H1 (cell line): ENCODE results near the gene RUFY2. TPM values are rescaled to one million over a fixed set of nuclear protein-coding genes. Genes with fewer than 3 reads are reported as not detected.

Experiments
- CTCF ChIA-PET: fragments of 300-600 bp; sonication (Branson Sonifier 250); formaldehyde crosslinking; loops from one replicate; lab custom pipeline; 2021; ENCODE audit not compliant: partially characterized antibody; lab: Charles Lee
- POLR2A ChIA-PET: fragments of 300-600 bp; sonication (Branson Sonifier 250); formaldehyde crosslinking; loops from one replicate; lab custom pipeline; 2021; ENCODE audit warnings: inconsistent platforms; ENCODE audit not compliant: partially characterized antibody; lab: Charles Lee
- DNase-seq, 2 experiments: peaks; one replicate each; pipeline versions ENCODE4 v3.0.0 to v3.0.0-alpha.2; 2010 to 2022; ENCODE audit warnings: low spot score in 2 of 2, low read depth in 1 of 2, mixed read lengths in 1 of 2
- FAIRE-seq: peaks from 2 replicates; lab custom pipeline; 2011; peaks lifted over from hg19 to GRCh38; lab: Jason Lieb, UNC
- H2AFZ ChIP-seq: 2 replicates; pipeline ENCODE4 v1.8.1; 2012; ENCODE audit warnings: low read length, inconsistent platforms
- H2AK5ac ChIP-seq: 2 replicates; pipeline ENCODE4 v1.6.1; 2013; ENCODE audit warnings: low read depth, low read length
- H2BK120ac ChIP-seq: replicated peaks from 2 replicates; pipeline ENCODE3; 2013; ENCODE audit warnings: low read depth, low read length, inconsistent platforms
- H2BK12ac ChIP-seq: 2 replicates; pipeline ENCODE4 v1.6.1; 2013; ENCODE audit warnings: low read depth, low read length
- H2BK15ac ChIP-seq: 2 replicates; pipeline ENCODE4 v1.6.1; 2013; ENCODE audit warnings: low read length
- H2BK20ac ChIP-seq: 2 replicates; pipeline ENCODE4 v1.6.1; 2013; ENCODE audit warnings: low read length
- H2BK5ac ChIP-seq: 2 replicates; pipeline ENCODE4 v1.6.1; 2013; ENCODE audit warnings: low read depth, low read length
- H3K14ac ChIP-seq: 2 replicates; pipeline ENCODE4 v1.6.1; 2013; ENCODE audit warnings: inconsistent platforms; ENCODE audit not compliant: insufficient read length
- H3K18ac ChIP-seq: 2 replicates; pipeline ENCODE4 v1.6.1; 2013; ENCODE audit warnings: low read length; ENCODE audit errors: extremely low read depth
- H3K23ac ChIP-seq: 2 replicates; pipeline ENCODE4 v1.6.1; 2013; ENCODE audit warnings: inconsistent platforms; ENCODE audit not compliant: insufficient read length
- H3K23me2 ChIP-seq: 2 replicates; pipeline ENCODE4 v1.6.1; 2013; ENCODE audit warnings: low read depth, low read length
- H3K27ac ChIP-seq: 2 replicates; pipeline ENCODE4 v1.6.1; 2011; ENCODE audit warnings: low read depth, low read length, inconsistent platforms
- H3K27me3 ChIP-seq, 4 experiments: replicated peaks in 1 of 4; 1 replicate in 1 of 4; 2 replicates in 3 of 4; pipeline versions ENCODE4 v1.6.1 to v1.8.1; 2011 to 2013; ENCODE audit warnings: low read length in 3 of 4, mild to moderate bottlenecking in 3 of 4, inconsistent platforms in 2 of 4, mixed read lengths in 2 of 4, moderate library complexity in 1 of 4; ENCODE audit not compliant: control insufficient read depth in 3 of 4, insufficient read depth in 3 of 4; ENCODE audit errors: extremely low read depth in 1 of 4
- H3K36me3 ChIP-seq, 4 experiments: 2 replicates each; pipeline versions ENCODE4 v1.6.1 to v1.8.1; 2011 to 2013; ENCODE audit warnings: mild to moderate bottlenecking in 4 of 4, low read length in 3 of 4, moderate library complexity in 2 of 4, control low read depth in 1 of 4, inconsistent platforms in 1 of 4; ENCODE audit not compliant: insufficient read depth in 4 of 4, control insufficient read depth in 2 of 4
- H3K4ac ChIP-seq: replicated peaks from 2 replicates; pipeline ENCODE3; 2013; ENCODE audit warnings: low read length, low read depth, mixed read lengths, inconsistent platforms; ENCODE audit not compliant: insufficient read length
- H3K4me1 ChIP-seq, 4 experiments: replicated peaks in 1 of 4; 1 replicate in 1 of 4; 2 replicates in 3 of 4; pipeline versions ENCODE4 v1.6.1 to v1.8.1; 2011 to 2013; ENCODE audit warnings: low read length in 3 of 4, inconsistent platforms in 2 of 4, mixed read lengths in 1 of 4; ENCODE audit not compliant: insufficient read depth in 4 of 4, control insufficient read depth in 3 of 4
- H3K4me2 ChIP-seq, 2 experiments: 2 replicates each; pipeline versions ENCODE4 v1.6.1 to v1.8.1; 2011 to 2013; ENCODE audit warnings: low read depth in 2 of 2, low read length in 2 of 2, control low read depth in 1 of 2, inconsistent platforms in 1 of 2, mild to moderate bottlenecking in 1 of 2; ENCODE audit not compliant: insufficient read depth in 1 of 2
- H3K4me3 ChIP-seq, 4 experiments: fragments of 200-600, 300-600 bp in 1 of 4; sonication (generic), shearing (Covaris generic), sonication (Bioruptor Twin) in 1 of 4; 2 replicates each; pipeline versions ENCODE4 v1.5.1 to v1.8.1; 2011 to 2016; ENCODE audit warnings: low read length in 4 of 4, low read depth in 3 of 4, control low read depth in 2 of 4, inconsistent platforms in 2 of 4, mild to moderate bottlenecking in 2 of 4, mixed read lengths in 1 of 4, moderate library complexity in 1 of 4; ENCODE audit not compliant: insufficient read depth in 2 of 4; ENCODE audit errors: extremely low read depth in 1 of 4
- H3K56ac ChIP-seq: replicated peaks from 2 replicates; pipeline ENCODE3; 2013; ENCODE audit warnings: low read depth, mild to moderate bottlenecking, mixed read lengths, low read length, inconsistent platforms; ENCODE audit not compliant: insufficient read length
- H3K79me1 ChIP-seq: 2 replicates; pipeline ENCODE4 v1.6.1; 2013; ENCODE audit warnings: low read depth, low read length, control low read depth
- H3K79me2 ChIP-seq, 2 experiments: 2 replicates each; pipeline versions ENCODE4 v1.6.1 to v1.8.1; 2012 to 2013; ENCODE audit warnings: low read length in 2 of 2, mild to moderate bottlenecking in 2 of 2, inconsistent platforms in 1 of 2; ENCODE audit not compliant: insufficient read depth in 2 of 2, control insufficient read depth in 1 of 2
- H3K9ac ChIP-seq, 4 experiments: replicated peaks in 1 of 4; 1 replicate in 1 of 4; 2 replicates in 3 of 4; pipeline versions ENCODE4 v1.6.1 to v1.8.1; 2011 to 2013; ENCODE audit warnings: low read depth in 3 of 4, low read length in 3 of 4, control low read depth in 2 of 4, mild to moderate bottlenecking in 2 of 4, moderate library complexity in 2 of 4, inconsistent platforms in 1 of 4; ENCODE audit errors: extremely low read depth in 1 of 4
- H3K9me3 ChIP-seq, 2 experiments: 2 replicates each; pipeline versions ENCODE4 v1.6.1 to v1.8.1; 2012 to 2013; ENCODE audit warnings: mild to moderate bottlenecking in 2 of 2, moderate library complexity in 2 of 2, control low read depth in 1 of 2, inconsistent platforms in 1 of 2, low read depth in 1 of 2, low read length in 1 of 2, mixed read lengths in 1 of 2; ENCODE audit not compliant: insufficient read depth in 2 of 2
- H4K20me1 ChIP-seq, 2 experiments: replicated peaks in 1 of 2; 2 replicates each; pipeline versions ENCODE3 to v1.8.1; 2011 to 2013; ENCODE audit warnings: inconsistent platforms in 2 of 2, low read length in 2 of 2, mild to moderate bottlenecking in 1 of 2; ENCODE audit not compliant: insufficient read depth in 2 of 2, control insufficient read depth in 1 of 2
- H4K5ac ChIP-seq: 2 replicates; pipeline ENCODE4 v1.6.1; 2013; ENCODE audit warnings: low read length, low read depth, mixed read lengths, inconsistent platforms; ENCODE audit not compliant: insufficient read length
- H4K8ac ChIP-seq: 2 replicates; pipeline ENCODE4 v1.8.0; 2013; ENCODE audit warnings: mild to moderate bottlenecking, moderate library complexity, low read length, inconsistent platforms; ENCODE audit not compliant: insufficient read depth; ENCODE audit errors: extremely low read depth
- H4K91ac ChIP-seq: replicated peaks from 2 replicates; pipeline ENCODE3; 2013; ENCODE audit warnings: low read length, mixed read lengths, inconsistent platforms; ENCODE audit not compliant: insufficient read length
- ASH2L ChIP-seq: fragments of 200-600, 300-600 bp; sonication (generic); IDR thresholded peaks from one replicate; pipeline ENCODE4 v1.7.1; 2017; ENCODE audit warnings: low read length
- BCL11A ChIP-seq, 2 experiments: IDR thresholded peaks; one replicate each; pipeline ENCODE4 v1.6.1; 2011; ENCODE audit warnings: low read depth in 2 of 2, low read length in 2 of 2, mild to moderate bottlenecking in 2 of 2
- CBX8 ChIP-seq: fragments of 300-800, 300-1000 bp; sonication (generic); IDR thresholded peaks from 2 replicates; pipeline ENCODE4 v1.7.1; 2016; ENCODE audit warnings: low read depth, low read length, borderline replicate concordance
- KDM4A ChIP-seq: IDR thresholded peaks from one replicate; pipeline ENCODE4 v1.7.1; 2012; ENCODE audit warnings: low read depth, mild to moderate bottlenecking, moderate library complexity, low read length, inconsistent platforms; ENCODE audit not compliant: severe bottlenecking
- KDM5A ChIP-seq: fragments of 200-600 bp; IDR thresholded peaks from 2 replicates; pipeline ENCODE4 v1.7.1; 2012; ENCODE audit warnings: mild to moderate bottlenecking, low read length, inconsistent platforms, mixed read lengths
- SP4 ChIP-seq: IDR thresholded peaks from 2 replicates; pipeline ENCODE4 v1.6.1; 2012; ENCODE audit warnings: low read length, inconsistent platforms
- TBP ChIP-seq: IDR thresholded peaks from 2 replicates; pipeline ENCODE4 v1.6.1; 2011; ENCODE audit warnings: low read depth, low read length, improper control_type of control experiment
- TEAD4 ChIP-seq: IDR thresholded peaks from 2 replicates; pipeline ENCODE4 v1.6.1; 2012; ENCODE audit warnings: low read depth, low read length, inconsistent platforms, mixed read lengths
- WGBS, 2 experiments: shearing (Covaris generic) in 1 of 2; methylation state at CpG; one replicate each; pipeline versions ENCODE4 v1.1.6 to v1.1.7; 2013 to 2015; ENCODE audit warnings: low lambda C conversion rate in 2 of 2, mixed read lengths in 2 of 2, inconsistent platforms in 1 of 2, low coverage in 1 of 2, missing lambda C conversion rate in 1 of 2; ENCODE audit not compliant: insufficient replicate concordance in 2 of 2, insufficient coverage in 1 of 2, insufficient read length in 1 of 2; ENCODE audit errors: extremely low coverage in 1 of 2, missing lambda C conversion rate in 1 of 2; 5-methylcytosine and 5-hydroxymethylcytosine counted together
- polyA plus RNA-seq, 7 experiments: library from polyadenylated mRNA; depleted of rRNA in 3 of 7; stranded (reverse) in 5 of 7; unstranded in 2 of 7; fragments of >200 nt in 5 of 7; fragments of 200-250 nt in 2 of 7; gene quantifications; 1 replicate in 5 of 7; 2 replicates in 1 of 7; 4 replicates in 1 of 7; pipeline versions ENCODE4 v1.2.1 to v1.2.3, GENCODE V29; 2011 to 2013; ENCODE audit warnings: missing spikeins in 2 of 7, mixed read lengths in 2 of 7
- total RNA-seq: library from RNA; stranded (reverse); fragmentation: NEBNext Ultra II Directional; extraction: Animal tissue kit (Norgen Biotek cat#: 25700); gene quantifications from 2 replicates; pipeline ENCODE4 v1.2.1, GENCODE V29; 2021
- TF ChIP-seq, protein P1 (sequence below): IDR thresholded peaks from 2 replicates; pipeline ENCODE4 v1.6.1; 2011; ENCODE audit warnings: low read length, improper control_type of control experiment

RUFY2 gene
- total and polyA plus RNA-seq, 2 of the 8 experiments (the other 6 are each of a cell fraction or from before 2014, with no cell fraction given) = 3.4 to 12.0 TPM

DNA sequence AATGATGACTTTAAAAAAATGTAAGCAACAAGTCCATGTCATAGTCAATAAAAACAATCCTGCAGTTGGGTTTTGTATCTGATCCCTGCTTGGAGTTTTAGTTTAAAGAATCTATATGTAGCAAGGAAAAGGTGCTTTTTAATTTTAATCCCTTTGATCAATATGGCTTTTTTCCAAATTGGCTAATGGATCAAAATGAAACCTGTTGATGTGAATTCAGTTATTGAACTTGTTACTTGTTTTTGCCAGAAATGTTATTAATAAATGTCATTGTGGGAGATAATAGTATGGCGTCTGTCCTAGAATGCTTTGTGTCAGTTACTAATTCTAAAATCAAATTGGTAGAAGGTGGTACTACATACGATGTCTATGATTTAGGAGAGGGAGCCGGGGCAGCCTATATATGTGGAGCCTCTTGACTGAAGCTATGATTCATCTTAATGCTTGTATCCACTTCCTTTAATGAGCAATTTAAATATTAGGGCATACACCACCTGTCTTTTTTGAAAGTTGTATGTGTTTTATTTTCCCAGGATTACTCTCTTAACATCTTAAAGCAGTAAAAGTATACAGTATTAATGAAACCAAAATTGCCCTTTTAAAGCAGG is 64.1 kb downstream of the RUFY2 start:
- 92% methylated on average over 3 of the region's 3 CpGs; no CpG with 5 or more reads in 1 of the 2 experiments for WGBS, 2 experiments
- no peak overlapping the region for H2BK12ac ChIP-seq
- no peaks in the 10 kb centered on the region for H3K23me2 ChIP-seq
- H3K18ac ChIP-seq = no peak overlapping the region
- no peak overlapping the region for H2BK5ac ChIP-seq
- POLR2A ChIA-PET = interaction anchor here (0.9 to 11.0 kb wide), 2 partner anchors 10 to 427 kb away, joined by 3 to 141 read pairs; partner anchors contain the start of genes HNRNPH3 and PBLD
- H3K23ac ChIP-seq = no peak overlapping the region
- no peak overlapping the region for H4K91ac ChIP-seq
- DNase-seq (no peak), FAIRE-seq (no peak)
- no peak overlapping the region for H3K14ac ChIP-seq
- H3K79me2 ChIP-seq = peaks cover 3 to 30% of the 10 kb centered on the region in 2 experiments; a peak in 2 of 4 replicates
- H3K4me2 ChIP-seq = no peak overlapping the region
- peaks cover 35 to 79% (median 50%) of the 10 kb centered on the region in 4 experiments for H3K36me3 ChIP-seq
- no peak overlapping the region for H3K4me3 ChIP-seq
- H3K9me3 ChIP-seq = no peaks in the 10 kb centered on the region
- no peak overlapping the region for H2BK20ac ChIP-seq
- H3K9ac ChIP-seq = no peak overlapping the region
- H2BK15ac ChIP-seq = no peak overlapping the region
- H2AK5ac ChIP-seq = no peak overlapping the region
- no peak overlapping the region for H2BK120ac ChIP-seq
- no peak overlapping the region for H4K8ac ChIP-seq
- H2AFZ ChIP-seq = no peak overlapping the region
- peaks cover 6 to 15% of the 10 kb centered on the region in 2 experiments for H4K20me1 ChIP-seq
- CTCF ChIA-PET = interaction anchor here (1.1 to 1.3 kb wide), 2 partner anchors 9 to 10 kb away, joined by 3 to 4 read pairs; partner anchors contain the start of gene PBLD
- H3K56ac ChIP-seq = no peak overlapping the region
- H3K27ac ChIP-seq = no peak overlapping the region
- no peak overlapping the region for H4K5ac ChIP-seq
- no peaks in the 10 kb centered on the region for H3K4me1 ChIP-seq
- H3K4ac ChIP-seq = no peak overlapping the region
- peaks cover 3% of the 10 kb centered on the region for H3K79me1 ChIP-seq
- no peaks in the 10 kb centered on the region for H3K27me3 ChIP-seq
- TF ChIP-seq ASH2L = no peak
- no peak for TF ChIP-seq SP4
- TF ChIP-seq CBX8 = no peak
- TF ChIP-seq, protein P1, sequence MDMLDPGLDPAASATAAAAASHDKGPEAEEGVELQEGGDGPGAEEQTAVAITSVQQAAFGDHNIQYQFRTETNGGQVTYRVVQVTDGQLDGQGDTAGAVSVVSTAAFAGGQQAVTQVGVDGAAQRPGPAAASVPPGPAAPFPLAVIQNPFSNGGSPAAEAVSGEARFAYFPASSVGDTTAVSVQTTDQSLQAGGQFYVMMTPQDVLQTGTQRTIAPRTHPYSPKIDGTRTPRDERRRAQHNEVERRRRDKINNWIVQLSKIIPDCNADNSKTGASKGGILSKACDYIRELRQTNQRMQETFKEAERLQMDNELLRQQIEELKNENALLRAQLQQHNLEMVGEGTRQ = no peak
- TF ChIP-seq TBP = no peak
- no peak for TF ChIP-seq TEAD4
- no peak for TF ChIP-seq KDM4A
- TF ChIP-seq KDM5A = no peak
- no peak for TF ChIP-seq BCL11A (IDR thresholded peaks at IDR 0.05; ENCODE audit: low read depth in 2 of 2, low read length in 2 of 2)
